ENCODE results near the gene PTP4A2. TPM values are rescaled to one million over a fixed set of nuclear protein-coding genes. Genes with fewer than 3 reads are reported as not detected.

Gene PTP4A2
- total and polyA plus RNA-seq, 4 donors: 72.0 to 244 (median 188) TPM

Other genes with a start within 250 kb of the PTP4A2 start
- 100 to 1,000 TPM in 1 of 2 donors, 10 to 100 TPM in 1; 71.4 to 188 TPM for gene COL16A1, start 234.4 kb downstream of the PTP4A2 start, total RNA-seq
- 100 to 1,000 TPM in 1 of 2 donors, 10 to 100 TPM in 1; 39.8 to 358 TPM for gene COL16A1, start 234.4 kb downstream of the PTP4A2 start, polyA plus RNA-seq
- gene ADGRB2, start 174.0 kb downstream of the PTP4A2 start, total RNA-seq: 1 to 10 TPM; 1.8 to 4.6 TPM
- 1 to 10 TPM; 1.8 to 2.4 TPM for gene ADGRB2, start 174.0 kb downstream of the PTP4A2 start, polyA plus RNA-seq
- 1 to 10 TPM; 4.0 to 9.0 TPM for gene SPOCD1, start 122.3 kb downstream of the PTP4A2 start, total RNA-seq
- 10 to 100 TPM in 1 of 2 donors, 1 to 10 TPM in 1; 1.4 to 12.3 TPM for gene SPOCD1, start 122.3 kb downstream of the PTP4A2 start, polyA plus RNA-seq
- gene KHDRBS1, start 75.5 kb upstream of the PTP4A2 start, total RNA-seq: 10 to 100 TPM; 84.9 to 91.2 TPM
- 10 to 100 TPM; 57.0 to 61.8 TPM for gene KHDRBS1, start 75.5 kb upstream of the PTP4A2 start, polyA plus RNA-seq
- 10 to 100 TPM; 14.1 to 21.1 TPM for gene TMEM39B, start 134.6 kb upstream of the PTP4A2 start, total RNA-seq
- 10 to 100 TPM in 1 of 2 donors, 1 to 10 TPM in 1; 3.5 to 16.6 TPM for gene TMEM39B, start 134.6 kb upstream of the PTP4A2 start, polyA plus RNA-seq
- 10 to 100 TPM; 58.4 to 66.2 TPM for gene KPNA6, start 169.7 kb upstream of the PTP4A2 start, total RNA-seq
- 10 to 100 TPM in 1 of 2 donors, 1 to 10 TPM in 1; 8.8 to 11.0 TPM for gene KPNA6, start 169.7 kb upstream of the PTP4A2 start, polyA plus RNA-seq
- gene TXLNA, start 241.3 kb upstream of the PTP4A2 start, total RNA-seq: 10 to 100 TPM; 46.7 to 55.5 TPM
- 10 to 100 TPM; 14.3 to 23.9 TPM for gene TXLNA, start 241.3 kb upstream of the PTP4A2 start, polyA plus RNA-seq